Fibroblast of skin of right quadriceps (primary cell): ENCODE data around the gene BARD1.
"Not testable (repeated sequence)": the region's sequence is repeated elsewhere in the genome, so short reads cannot be mapped to it uniquely, and the experiment has no call there.

ENCODE experiments used
- DNase-seq: peaks from one replicate; pipeline ENCODE4 v3.0.0-alpha.2; 2013

Gene BARD1

DNA sequence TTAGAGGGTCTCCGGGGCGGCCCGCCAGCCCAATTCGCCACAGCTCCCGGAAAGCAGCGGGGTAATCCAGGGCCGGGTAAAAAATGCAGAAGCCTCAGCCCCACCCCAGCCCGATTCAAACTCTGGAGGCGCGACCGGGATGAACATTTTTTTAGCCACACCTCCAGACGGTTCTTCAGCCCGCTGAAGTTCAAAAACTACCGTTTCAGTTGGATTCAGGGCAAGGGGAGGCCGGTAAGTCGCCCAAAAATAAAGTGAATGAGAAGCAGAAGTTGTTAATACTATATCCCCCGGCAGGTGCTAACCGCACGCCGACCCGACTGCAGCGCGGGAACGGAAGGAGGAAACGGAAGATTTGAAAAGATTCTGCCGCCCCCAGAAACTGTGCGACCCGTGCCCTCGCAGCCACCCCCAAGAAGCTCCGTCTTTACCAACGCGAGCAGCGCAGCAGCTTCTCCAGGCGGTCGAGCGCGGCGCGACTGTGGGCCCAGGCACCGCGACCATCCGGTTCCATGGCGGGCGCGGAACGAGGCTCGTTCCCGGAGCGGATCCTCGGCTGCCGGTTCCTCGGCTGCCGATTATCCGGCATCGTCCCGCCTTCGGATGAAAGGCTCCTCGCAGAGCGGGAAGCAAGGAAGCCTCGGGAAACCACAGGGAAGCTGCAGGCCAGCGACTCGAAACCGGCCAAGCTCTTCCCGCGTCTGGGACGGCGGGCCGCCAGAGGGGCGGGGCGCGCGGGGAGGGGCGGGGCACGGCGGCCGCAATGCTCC is at the start of gene BARD1:
TSS of gene BARD1 (minus strand) at position 703 of the 770 bp plus-strand sequence. CDS start at position 589, 114 bp downstream.
- DNase-seq, result peak; percentile 64

GRCh38 chr2:214856137-214856536 is 46.7 kb upstream of the BARD1 start:
- peak; percentile 11 for DNase-seq

- no peak for DNase-seq
Measured at GRCh38 chr2:214853906-214854305, 44.4 kb upstream of the BARD1 start.

GRCh38 chr2:214843823-214844222 is 34.3 kb upstream of the BARD1 start:
- DNase-seq, result no peak

DNA sequence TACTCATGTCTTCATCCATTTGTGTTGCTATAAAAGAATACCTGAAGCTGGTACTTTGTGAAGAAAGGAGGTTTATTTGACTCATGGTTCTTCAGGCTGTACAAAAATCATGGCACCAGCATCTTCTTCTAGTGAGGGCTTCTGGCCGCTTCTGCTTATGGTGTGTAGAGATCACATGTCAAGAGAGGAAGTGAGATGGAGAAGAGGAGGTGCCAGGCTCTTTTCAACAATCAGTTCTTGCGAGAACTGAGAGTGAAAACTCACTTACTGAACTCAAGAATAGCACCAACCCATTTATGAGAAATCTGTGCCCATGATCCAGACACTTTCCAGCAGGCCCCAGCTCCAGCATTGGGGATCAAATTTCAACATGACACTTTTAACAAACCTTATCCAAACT is 30.0 kb upstream of the BARD1 start:
- DNase-seq, result no peak

DNA sequence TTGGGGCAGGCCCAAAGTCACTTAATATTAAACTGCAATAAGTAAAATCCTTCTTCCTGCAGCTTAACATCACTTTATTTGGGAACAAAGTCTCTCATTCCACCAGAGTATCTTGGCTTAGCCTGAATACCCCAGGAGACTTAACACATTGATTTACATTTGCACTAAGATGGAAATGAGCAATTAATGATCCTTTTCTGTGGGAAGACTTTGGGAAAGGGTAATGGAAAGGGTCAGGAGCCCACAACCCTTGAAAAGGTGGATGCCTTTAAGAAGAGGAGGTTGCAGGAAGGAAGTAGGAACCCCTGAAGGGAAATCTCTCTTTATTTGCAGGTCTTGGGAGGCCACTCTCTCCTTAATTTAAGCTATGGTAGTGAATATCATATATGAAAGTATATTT is 28.0 kb upstream of the BARD1 start:
- no peak for DNase-seq

- DNase-seq, result no peak
Measured at GRCh38 chr2:214836568-214836967, 27.1 kb upstream of the BARD1 start.

DNA sequence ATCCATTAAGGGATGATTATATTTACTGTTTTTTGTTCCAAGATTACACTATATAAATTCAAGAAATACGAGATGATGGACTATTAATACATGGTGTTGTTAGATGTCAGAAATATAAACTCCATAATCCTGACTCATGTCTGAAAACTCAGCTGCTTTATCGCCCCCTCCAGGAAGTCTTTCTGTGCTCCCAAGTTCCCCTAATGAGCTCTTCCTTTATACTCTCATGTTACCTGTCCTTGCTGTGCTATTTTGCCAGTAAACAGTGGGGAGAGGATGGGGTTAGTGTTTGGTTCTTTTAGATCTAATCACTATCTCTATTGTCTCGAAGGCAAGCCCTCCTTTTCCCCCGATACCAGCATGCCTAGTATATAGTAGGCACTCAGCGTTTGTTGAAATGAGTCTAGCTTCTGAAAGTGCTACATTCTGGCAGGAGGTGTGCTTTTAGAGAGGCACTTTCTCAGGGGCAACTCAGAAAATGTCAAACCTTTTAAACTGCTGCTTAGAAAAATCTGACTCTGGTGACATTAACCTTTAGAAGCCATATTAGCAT is 21.4 kb upstream of the BARD1 start:
- DNase-seq, result peak; percentile 7

DNA sequence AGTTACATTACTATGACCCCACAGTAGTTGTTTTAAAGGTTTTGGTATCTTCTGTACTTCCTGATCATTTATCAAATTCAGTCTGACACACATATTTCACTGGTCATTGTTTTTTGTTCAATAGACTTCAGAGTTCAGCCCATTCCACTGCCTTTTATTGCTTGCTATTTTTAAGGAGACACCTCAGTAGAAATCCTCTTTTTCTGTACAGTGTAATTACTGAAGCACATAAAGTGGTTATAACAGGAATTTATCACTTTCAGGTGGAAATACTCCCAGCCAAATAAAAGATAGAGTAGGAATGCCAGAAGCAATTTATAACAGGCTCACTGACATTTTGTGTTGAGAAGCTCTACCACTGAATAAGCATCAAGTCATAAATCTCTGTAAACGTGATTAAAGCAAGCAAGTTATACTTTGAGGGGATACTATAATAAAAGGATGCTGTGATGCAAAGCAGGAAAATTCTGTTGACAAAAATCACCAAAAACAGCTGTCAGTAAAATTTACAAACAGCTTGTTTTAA is 6.6 kb upstream of the BARD1 start:
- DNase-seq, result no peak

- DNase-seq, result no peak
Measured at GRCh38 chr2:214810671-214811070, 1.2 kb upstream of the BARD1 start.

DNA sequence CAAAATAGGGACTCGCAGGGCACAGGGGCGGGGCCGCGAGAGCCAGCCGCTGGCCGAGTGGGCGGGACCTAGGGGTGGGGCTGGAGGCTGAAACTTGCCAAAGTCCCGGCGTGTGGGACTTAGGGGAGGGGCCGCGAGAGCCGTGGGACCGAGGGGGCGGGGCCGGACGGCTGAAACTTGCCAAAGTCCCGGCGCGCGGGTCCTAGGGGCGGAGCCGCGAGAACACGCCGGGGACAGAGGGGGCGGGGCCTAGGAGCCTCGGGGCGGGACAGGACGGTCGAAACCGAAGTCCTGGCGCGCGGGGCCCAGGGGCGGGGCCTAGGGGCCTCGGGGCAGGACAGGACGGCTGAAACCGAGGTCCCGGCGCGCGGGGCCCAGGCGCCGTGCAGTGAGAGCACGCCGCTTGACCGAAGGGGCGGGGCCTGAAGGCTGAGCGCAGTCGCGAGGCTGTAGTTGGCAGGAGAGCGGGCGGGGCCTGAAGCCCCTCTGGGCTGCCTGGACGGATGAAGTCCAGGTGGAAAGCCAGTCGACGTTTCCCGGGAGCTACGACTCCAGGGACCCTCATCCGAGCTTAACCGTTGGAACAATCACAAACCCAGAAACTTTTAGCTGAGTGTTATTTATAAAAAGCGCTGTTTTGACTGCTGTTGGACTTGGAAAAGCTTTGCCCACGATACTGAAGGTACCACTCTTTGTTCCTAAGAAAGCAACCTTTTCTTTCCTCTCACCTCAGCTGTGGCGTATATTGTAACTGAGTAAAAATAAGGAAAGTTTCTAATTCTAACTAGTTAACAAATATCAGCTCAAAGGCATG is 475 bp upstream of the BARD1 start:
- peak; percentile 98 for DNase-seq

GRCh38 chr2:214807653-214808052 is 1.8 kb downstream of the BARD1 start:
- peak; percentile 6 for DNase-seq

DNA sequence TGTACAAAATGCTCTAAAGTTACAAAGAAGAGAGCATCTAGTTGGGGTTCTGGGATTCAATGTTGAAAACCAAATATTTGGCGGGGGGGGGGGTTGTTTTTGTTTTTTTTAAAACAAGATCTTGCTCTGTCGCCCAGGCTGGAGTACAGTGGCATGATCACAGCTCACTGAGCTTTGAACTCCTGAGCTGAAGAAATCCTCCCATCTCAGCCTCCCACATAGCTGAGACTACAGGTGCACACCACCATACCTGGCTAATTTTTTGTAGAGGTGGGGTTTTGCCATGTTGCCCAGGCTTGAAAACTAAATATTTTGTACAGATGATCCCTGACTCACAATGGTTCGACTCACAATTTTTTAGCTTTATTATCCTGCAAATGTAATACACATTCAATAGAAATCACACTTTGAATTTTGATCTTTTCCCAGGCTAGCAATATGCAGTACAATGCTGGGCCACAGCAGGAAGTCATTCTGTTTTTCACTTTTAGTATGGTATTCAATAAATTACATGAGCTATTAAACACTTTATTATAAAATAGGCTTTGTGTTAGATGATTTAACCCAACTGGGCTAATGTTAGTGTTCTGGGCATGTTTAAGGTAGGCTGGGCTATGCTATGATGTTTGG is 7.6 kb downstream of the BARD1 start:
- no peak for DNase-seq

DNA sequence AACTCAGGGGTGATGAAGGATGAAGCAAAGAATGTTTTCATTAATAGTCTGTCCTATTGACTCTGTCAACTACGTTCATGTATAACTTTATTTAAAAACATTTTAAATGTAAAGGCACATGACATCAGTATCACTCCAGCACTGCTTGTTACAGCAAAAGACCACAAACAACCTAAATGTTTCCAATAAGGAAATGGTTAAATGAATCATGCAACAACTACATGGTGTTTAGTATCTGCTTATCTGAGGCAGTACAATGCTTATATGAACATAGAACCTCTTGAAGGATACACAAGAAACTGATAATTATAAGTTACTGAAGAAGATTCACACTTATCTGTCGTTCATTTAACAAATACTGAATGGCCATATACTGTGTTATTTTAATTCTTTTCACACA is 8.4 kb downstream of the BARD1 start:
- DNase-seq, result no peak

DNA sequence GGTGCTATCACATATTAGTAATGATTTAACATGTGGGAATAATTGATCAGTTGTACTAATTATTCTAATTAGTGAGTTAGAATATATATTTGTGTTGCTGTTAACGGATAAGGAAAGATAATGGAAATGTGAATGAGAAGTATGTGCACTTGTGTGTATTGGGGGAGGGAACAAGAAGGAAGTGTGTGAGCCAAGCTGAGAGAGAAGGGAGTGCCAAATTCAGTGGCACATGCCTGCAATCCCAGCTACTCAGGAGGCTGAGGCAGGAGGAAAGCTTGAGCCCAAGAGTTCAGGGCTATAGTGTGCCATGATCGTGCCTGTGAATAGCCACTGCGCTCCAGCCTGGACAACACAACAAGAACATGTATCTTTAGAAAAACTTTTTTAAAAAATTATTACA is 9.3 kb downstream of the BARD1 start:
- DNase-seq, result no peak

- no peak for DNase-seq
Measured at GRCh38 chr2:214796911-214797310, 12.6 kb downstream of the BARD1 start.

DNA sequence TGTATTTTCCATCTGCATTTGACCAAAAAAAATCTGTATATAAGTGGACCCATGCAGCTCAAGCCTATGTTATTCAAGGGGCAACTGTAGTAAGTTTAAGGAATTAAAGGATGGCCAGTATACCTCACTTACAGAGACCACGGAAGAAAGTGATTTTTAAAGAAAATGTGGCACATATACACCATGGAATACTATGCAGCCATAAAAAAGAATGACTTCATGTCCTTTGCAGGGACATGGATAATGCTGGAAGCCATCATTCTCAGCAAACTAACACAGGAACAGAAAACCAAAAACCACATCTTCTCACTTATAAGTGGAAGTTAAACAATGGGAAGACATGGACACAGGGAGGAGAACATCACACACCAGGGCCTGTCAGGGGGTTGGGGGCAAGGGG is 26.3 kb downstream of the BARD1 start:
- not testable (repeated sequence) for DNase-seq

DNA sequence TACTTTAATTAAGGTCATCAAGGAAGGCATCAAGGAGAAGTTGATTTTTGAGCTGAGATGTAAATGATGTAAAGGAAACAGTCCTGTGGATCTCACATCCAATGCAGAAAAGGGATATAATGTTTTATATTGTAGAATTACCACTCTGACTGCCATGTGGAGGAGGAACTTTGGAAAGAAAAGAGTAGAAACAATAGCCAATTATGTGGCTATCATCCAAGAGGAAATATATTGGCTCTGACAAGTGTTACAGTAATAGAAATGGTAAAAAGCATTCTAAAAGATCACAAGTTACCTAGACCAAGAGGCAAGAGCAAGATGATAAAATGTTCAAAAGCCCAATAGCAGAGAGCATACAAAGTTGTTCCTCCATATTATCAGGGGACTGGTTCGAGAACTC is 26.8 kb downstream of the BARD1 start:
- no peak for DNase-seq

DNA sequence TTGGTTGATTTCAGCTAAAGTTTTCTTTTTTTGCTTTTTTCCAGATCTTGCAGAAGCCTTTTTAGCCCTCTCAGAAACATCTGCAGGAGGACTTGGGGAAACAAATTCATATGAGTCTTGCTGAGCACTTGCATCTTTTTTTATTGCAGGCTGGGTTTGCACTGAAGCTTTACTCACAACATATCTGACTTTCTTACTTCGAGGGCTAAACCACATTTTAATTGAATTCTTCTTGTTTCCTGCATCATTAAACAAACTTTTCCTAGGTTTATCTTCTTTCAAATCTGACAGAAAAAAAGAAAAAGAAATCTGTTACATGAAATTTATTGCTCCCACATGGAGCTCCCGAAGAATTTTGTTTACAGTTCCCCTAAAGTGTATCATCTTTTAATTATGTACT is 28.3 kb downstream of the BARD1 start:
- DNase-seq, result peak; percentile 13

DNA sequence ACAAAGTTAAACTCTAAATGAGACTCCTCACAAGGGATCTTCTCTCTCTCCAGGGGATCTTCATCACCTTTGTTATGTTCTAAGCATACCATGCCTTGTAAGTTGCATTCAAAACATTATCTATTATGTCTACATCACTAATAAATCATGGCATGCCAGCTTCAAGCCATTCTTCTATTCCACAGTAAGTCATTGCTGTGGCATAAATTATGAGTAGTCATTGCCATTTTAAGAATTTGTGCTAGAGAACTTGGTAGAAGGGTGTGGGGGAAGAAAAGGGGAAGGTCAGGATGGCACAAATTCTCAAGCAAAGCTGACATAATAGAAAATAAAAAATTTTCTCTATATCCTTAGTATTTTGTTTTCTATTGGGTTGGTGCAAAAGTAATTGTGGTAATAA is 33.5 kb downstream of the BARD1 start:
- no peak for DNase-seq

DNA sequence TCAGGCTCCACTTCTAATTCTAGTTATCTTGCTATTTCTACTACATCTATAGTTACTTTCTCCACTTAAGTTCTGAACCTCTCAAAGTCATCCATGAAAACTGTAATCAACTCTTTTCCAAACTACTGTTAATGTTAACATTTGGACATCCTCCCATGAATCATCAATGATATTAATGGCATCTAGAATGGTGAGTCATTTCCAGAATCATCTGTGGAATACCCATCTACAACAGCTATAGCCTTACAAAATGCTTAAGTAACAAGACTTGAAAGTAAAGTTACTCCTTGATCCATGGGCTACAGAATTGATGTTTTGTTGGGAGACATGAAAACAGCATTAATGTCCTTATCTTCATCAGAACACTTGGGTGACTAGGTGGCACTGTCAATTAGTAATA is 35.4 kb downstream of the BARD1 start:
- DNase-seq, result peak; percentile 35

DNA sequence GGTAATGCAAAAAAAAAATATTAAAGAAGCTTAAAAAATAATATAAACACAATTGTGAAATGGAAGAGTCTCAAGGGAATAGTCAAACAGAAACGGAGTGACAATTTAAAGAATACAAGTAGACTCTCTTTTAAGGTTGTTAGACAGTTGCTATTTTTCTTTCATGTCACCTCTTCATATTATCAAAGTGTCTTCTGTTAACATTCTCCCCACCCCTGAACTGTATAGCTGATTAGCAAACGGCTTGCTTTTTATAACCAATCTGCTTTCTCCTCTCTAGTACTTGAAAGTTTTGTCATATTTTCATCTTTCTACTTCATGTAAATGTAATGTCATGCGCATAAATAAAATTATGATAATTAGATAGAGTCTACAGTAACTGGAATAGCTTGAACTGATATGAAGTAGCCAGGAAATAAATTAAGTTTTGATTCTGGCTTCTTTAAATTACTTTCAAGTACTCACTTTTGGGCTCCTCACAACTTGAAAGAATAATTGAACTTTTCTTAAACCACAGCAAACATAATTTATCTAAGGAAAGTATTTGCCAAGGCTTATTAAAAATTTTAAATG is 37.0 kb downstream of the BARD1 start:
- no peak for DNase-seq

DNA sequence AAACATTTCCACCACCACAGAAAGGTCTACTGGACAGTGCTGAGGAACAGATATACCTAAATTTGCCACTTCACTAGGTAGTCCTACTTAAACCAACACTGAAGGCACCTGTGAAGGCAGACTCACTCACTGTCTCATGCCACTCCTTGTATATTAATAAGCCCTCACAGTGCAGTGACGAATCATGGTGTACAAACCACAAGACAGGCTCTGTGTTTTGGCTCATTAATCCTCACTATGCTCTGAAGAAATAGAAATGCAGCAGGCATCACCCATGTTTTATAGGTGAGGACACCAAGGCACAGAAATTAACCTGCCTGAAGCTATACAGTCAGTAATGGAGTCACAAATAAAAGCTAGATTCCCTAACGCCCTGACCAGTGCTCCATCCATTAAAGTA is 44.3 kb downstream of the BARD1 start:
- no peak for DNase-seq
